HEK293T (cell line): ENCODE measurements around the gene TSR2.

Experiments
- CTCF ChIA-PET: fragments of 350-600 bp; formaldehyde crosslinking; extraction: SDS; loops from one replicate; lab custom pipeline; 2021; ENCODE audit warnings: antibody characterized with exemption, inconsistent platforms; lab: Yijun Ruan, JAX
- POLR2A ChIA-PET: fragments of 350-600 bp; formaldehyde crosslinking; extraction: SDS; loops from one replicate; lab custom pipeline; 2020; ENCODE audit warnings: antibody characterized with exemption, inconsistent platforms; lab: Yijun Ruan, JAX
- DNase-seq: peaks from one replicate; pipeline ENCODE4 v3.0.0; 2012; ENCODE audit warnings: mixed read lengths; ENCODE audit errors: extremely low spot score
- ARNT ChIP-seq: fragments of 450-650 bp; IDR thresholded peaks from 2 replicates; pipeline ENCODE4 v1.6.1; 2017; ENCODE audit warnings: mild to moderate bottlenecking
- BHLHE40 ChIP-seq: fragments of 450-650 bp; IDR thresholded peaks from 2 replicates; pipeline ENCODE4 v1.6.1; 2016; ENCODE audit warnings: mild to moderate bottlenecking, moderate library complexity, borderline replicate concordance
- CTBP1 ChIP-seq: fragments of 450-650 bp; IDR thresholded peaks from 2 replicates; pipeline ENCODE4 v1.6.1; 2016; ENCODE audit warnings: borderline replicate concordance
- ELF4 ChIP-seq: fragments of 450-650 bp; IDR thresholded peaks from 2 replicates; pipeline ENCODE4 v1.6.1; 2017; ENCODE audit warnings: antibody characterized with exemption
- FOXA1 ChIP-seq: fragments of 450-650 bp; IDR thresholded peaks from 2 replicates; pipeline ENCODE4 v1.6.1; 2016; ENCODE audit warnings: mild to moderate bottlenecking
- FOXK2 ChIP-seq: fragments of 450-650 bp; IDR thresholded peaks from 2 replicates; pipeline ENCODE4 v1.6.1; 2016; ENCODE audit warnings: mild to moderate bottlenecking
- FOXM1 ChIP-seq: fragments of 450-650 bp; IDR thresholded peaks from 2 replicates; pipeline ENCODE4 v1.6.1; 2017; ENCODE audit warnings: mild to moderate bottlenecking, borderline replicate concordance
- HDGF ChIP-seq: fragments of 450-650 bp; IDR thresholded peaks from 2 replicates; pipeline ENCODE4 v1.6.1; 2017; ENCODE audit warnings: antibody characterized with exemption, borderline replicate concordance
- L3MBTL2 ChIP-seq: fragments of 450-650 bp; conservative IDR thresholded peaks from 2 replicates; pipeline ENCODE4 v1.6.1; 2016; ENCODE audit warnings: mild to moderate bottlenecking
- LEF1 ChIP-seq: fragments of 450-650 bp; IDR thresholded peaks from 2 replicates; pipeline ENCODE4 v1.6.1; 2017; ENCODE audit warnings: mild to moderate bottlenecking, borderline replicate concordance
- NFRKB ChIP-seq: fragments of 450-650 bp; IDR thresholded peaks from 2 replicates; pipeline ENCODE4 v1.6.1; 2016; ENCODE audit warnings: mild to moderate bottlenecking, moderate library complexity
- PKNOX1 ChIP-seq: fragments of 450-650 bp; IDR thresholded peaks from 2 replicates; pipeline ENCODE4 v1.6.1; 2016
- SP1 ChIP-seq: fragments of 450-650 bp; IDR thresholded peaks from 2 replicates; pipeline ENCODE4 v1.6.1; 2017
- SUZ12 ChIP-seq: fragments of 450-650 bp; IDR thresholded peaks from 2 replicates; pipeline ENCODE4 v1.6.1; 2016; ENCODE audit warnings: mild to moderate bottlenecking
- TARDBP ChIP-seq: fragments of 450-650 bp; IDR thresholded peaks from 2 replicates; pipeline ENCODE4 v1.6.1; 2016
- ZNF384 ChIP-seq: fragments of 450-650 bp; IDR thresholded peaks from 2 replicates; pipeline ENCODE4 v1.6.1; 2016

The TSR2 gene

GRCh38 chrX:54442790-54443189, 2.6 kb downstream of the TSR2 start:
- ChIA-PET CTCF (no interaction called here), POLR2A (no interaction called here)
- no peak for DNase-seq
- TF ChIP-seq ARNT = no peak

- DNase-seq = no peak
- CTCF ChIA-PET = no interaction called here
- TF ChIP-seq ARNT (no peak), LEF1 (no peak), TARDBP (no peak), L3MBTL2 (no peak), FOXA1 (no peak), SP1 (no peak), FOXM1 (no peak), BHLHE40 (no peak), NFRKB (no peak), ZNF384 (no peak), ELF4 (no peak), CTBP1 (no peak), FOXK2 (no peak)
- POLR2A ChIA-PET = no interaction called here
These were observed 4.5 kb downstream of the TSR2 start for GRCh38 chrX:54444752-54445151.

GRCh38 chrX:54446084-54446483, 5.9 kb downstream of the TSR2 start:
- no peak for DNase-seq
- TF ChIP-seq FOXM1 (no peak), TARDBP (no peak), L3MBTL2 (no peak), LEF1 (no peak), CTBP1 (no peak)
- POLR2A ChIA-PET = no interaction called here
- CTCF ChIA-PET = no interaction called here

- TF ChIP-seq ELF4 (no peak), ZNF384 (no peak), BHLHE40 (no peak), CTBP1 (no peak), ARNT (no peak), FOXA1 (no peak), L3MBTL2 (no peak), PKNOX1 (no peak), LEF1 (no peak), SP1 (no peak), SUZ12 (no peak), FOXK2 (no peak), TARDBP (no peak), NFRKB (no peak), FOXM1 (no peak), HDGF (no peak)
- DNase-seq = peak; percentile 49
- ChIA-PET CTCF (interaction anchor here (0.8 kb wide), 1 partner anchor 405 kb away, joined by 3 read pairs; no protein-coding TSS in a partner anchor), POLR2A (interaction anchor here (0.8 kb wide), 1 partner anchor 83 kb away, joined by 3 read pairs; no protein-coding TSS in a partner anchor)
These were observed 7.3 kb downstream of the TSR2 start for GRCh38 chrX:54447461-54447860.

- TF ChIP-seq FOXM1 = no peak
- no peak for TF ChIP-seq FOXK2
- no peak for TF ChIP-seq ELF4
- TF ChIP-seq FOXA1 = no peak
- TF ChIP-seq NFRKB = no peak
- no peak for TF ChIP-seq HDGF
- no peak for TF ChIP-seq CTBP1
- TF ChIP-seq SP1 = no peak
- TF ChIP-seq SUZ12 = no peak
- TF ChIP-seq TARDBP = no peak
- TF ChIP-seq LEF1 = no peak
- no peak for TF ChIP-seq BHLHE40
- no peak for TF ChIP-seq L3MBTL2
- no peak for TF ChIP-seq ARNT
- TF ChIP-seq ZNF384 = no peak
- no peak for TF ChIP-seq PKNOX1
- POLR2A ChIA-PET = no interaction called here
- CTCF ChIA-PET = no interaction called here
- DNase-seq = no peak
These were observed 9.7 kb downstream of the TSR2 start for GRCh38 chrX:54449929-54450328.

- ChIA-PET POLR2A (interaction anchor here (1.3 kb wide), 1 partner anchor 13 kb away, joined by 3 read pairs; the partner anchor contains the start of gene TSR2), CTCF (no interaction called here)
These were observed 12.7 kb downstream of the TSR2 start for GRCh38 chrX:54452920-54453319.

GRCh38 chrX:54470054-54470760, 30.0 kb downstream of the TSR2 start:
- POLR2A ChIA-PET = no interaction called here
- no peak for DNase-seq
- TF ChIP-seq BHLHE40 = no peak
- TF ChIP-seq ELF4 = no peak
- no peak for TF ChIP-seq CTBP1
- TF ChIP-seq FOXK2 = no peak
- TF ChIP-seq ZNF384 = no peak
- TF ChIP-seq ARNT = no peak
- TF ChIP-seq L3MBTL2 = no peak
- TF ChIP-seq SP1 = no peak
- no peak for TF ChIP-seq FOXA1
- CTCF ChIA-PET = no interaction called here

More at GRCh38 chrX:54452920-54453319, 12.7 kb downstream of the TSR2 start:
- TF ChIP-seq SUZ12 (no peak), ZNF384 (no peak), NFRKB (no peak), FOXM1 (no peak), FOXK2 (no peak), HDGF (no peak), BHLHE40 (no peak)
- DNase-seq = peak; percentile 58
